ENCODE data around the gene CUBN.

The CUBN gene

DNA sequence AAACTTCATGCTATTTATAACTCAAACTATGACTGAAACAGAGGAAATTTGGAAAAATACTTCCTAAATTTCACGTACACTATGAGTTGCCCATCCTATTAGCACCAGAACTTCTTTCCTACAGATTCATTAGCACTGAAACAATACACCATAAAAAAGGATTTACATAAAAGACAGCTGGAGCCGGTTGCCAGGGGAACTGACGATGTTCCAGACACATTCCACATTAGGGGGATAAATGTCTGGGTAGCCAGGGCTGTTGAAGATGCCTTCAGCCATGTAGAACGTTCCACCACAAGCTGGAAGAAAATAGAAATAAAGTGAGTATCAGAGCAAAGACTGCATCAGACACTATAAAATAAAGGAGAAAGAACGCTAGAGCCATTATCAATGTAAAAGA lies 182.5 kb downstream of the CUBN start:
- no peak for DNase-seq

DNA sequence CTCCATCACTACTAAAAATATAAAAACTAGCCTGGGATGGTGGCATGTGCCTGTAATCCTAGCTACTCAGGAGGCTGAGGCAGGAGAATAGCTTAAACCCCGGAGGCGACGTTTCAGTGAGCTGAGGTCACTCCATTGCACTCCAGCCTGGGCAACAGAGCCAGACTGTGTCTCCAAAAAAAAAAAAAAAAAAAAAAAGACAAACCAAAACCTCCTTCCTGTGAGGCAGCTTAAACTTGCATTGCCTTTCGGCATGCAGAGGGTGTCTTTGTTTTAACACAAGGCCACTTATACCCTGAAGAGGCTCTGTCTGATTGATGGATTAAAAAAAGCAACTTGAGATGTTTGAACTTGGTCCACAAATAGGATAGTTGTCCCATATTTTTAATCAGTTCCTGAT lies 184.0 kb downstream of the CUBN start:
- DNase-seq, result no peak

DNA sequence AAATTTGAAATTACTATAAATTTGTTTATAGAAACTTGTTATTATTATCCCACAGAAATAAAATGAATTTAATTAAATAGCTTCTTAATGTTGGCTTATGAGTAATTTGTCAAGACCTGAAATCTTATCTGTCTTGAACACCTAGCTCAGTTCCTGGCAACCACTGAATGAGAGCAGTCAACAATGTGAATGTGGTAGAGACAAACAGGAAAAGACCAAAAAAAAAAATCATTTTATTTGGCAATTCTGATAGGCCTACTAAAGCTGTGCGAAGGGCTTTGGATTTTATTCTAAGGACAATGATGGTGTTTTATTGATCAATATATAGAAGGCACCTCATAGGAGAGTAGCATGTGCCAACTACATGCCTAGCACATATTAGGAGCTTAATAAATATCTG lies 184.6 kb downstream of the CUBN start:
- DNase-seq, result no peak

DNA sequence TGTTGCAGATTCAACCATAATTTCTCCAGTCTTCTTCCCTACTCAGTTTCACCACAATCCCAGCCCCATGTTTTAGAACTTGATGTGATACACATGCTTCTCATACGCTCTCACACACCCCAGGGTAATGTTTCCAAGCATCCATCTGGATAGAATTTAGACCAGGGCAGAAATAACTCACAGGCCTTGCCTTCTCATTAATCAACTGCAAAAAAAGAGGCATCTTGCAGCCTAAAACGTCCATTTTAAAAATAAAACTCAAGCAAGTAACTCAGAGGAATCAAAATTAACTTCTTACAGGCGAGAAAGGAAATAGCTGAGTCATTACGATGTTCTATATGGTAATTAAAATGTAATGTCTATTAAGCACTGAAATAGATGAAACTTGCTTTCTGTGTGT lies 185.2 kb downstream of the CUBN start:
- DNase-seq, result no peak

DNA sequence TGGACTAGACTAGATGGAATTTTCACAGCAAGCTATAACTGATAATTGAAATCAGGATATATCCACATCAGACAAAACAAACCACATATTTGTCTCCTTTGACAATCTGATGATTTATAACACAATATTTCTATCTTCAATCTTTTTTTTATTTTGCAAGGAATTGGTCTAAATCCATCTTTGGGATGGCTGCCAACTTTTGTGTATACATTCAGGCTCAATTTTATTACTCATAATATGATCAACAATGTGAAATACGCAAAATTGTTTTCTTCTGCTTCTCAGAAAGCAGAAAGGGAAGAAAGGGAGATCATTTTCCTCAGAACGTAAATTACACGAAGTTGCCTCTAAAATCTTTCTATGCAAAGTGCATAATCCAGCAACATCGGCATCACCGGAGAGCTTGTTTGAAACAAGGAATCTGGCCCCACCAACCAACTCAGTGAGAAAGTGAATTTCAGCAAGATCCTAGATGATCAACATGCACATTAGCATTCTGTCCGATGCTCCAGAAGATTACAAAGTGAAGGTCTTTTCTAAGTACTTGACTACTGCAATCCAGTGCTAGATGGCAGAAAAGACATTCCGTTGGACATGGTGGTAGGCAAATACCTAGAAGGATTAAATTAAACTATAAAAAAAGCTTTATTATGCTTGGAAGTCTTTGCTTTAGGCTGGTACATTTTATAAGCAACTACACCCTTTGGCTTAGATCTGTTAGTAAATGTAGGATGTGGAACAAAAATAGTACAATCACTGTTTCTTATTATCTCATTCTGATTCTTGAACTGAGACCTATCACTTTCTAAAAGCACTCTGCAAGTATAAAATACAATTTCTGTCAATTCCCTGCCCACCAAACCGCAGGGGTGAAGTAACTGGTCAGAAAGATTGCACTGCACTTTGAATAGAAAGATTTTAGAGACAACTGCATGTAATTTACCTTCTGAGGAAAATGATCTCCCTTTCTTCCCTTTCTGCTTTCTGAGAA lies 186.0 kb downstream of the CUBN start:
- no peak for DNase-seq

DNA sequence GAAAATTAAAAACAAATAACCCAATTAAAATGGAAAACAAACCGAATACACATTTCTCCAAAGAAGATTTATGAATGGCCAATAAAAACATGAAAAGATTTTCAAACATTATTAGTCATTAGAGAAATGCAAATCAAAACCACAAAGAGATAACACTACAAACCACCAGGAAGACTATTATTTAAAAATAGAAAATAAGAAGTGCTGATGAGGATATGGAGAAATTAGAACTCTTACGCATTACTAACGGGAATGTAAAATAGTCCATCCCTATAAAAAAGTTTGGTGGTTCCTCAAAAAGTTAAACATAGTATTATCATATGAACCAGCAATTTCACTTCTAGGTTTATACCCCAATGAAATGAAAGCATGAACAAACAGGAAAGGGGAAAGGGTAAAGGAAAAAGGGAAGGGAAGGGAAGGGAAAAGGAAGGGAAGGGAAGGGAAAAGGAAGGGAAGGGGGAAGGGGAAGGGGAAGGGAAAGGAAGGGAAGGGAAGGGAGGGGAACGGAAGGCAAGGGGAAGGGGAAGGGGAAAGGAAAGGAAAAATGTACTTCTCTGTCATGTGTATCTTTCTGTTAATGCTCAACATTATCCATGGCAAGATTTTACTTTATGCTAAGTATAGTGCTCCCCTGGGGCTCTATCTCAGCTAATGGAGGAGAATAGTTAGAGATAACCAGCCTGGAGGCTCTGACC lies 187.1 kb downstream of the CUBN start:
- DNase-seq, result no peak

DNA sequence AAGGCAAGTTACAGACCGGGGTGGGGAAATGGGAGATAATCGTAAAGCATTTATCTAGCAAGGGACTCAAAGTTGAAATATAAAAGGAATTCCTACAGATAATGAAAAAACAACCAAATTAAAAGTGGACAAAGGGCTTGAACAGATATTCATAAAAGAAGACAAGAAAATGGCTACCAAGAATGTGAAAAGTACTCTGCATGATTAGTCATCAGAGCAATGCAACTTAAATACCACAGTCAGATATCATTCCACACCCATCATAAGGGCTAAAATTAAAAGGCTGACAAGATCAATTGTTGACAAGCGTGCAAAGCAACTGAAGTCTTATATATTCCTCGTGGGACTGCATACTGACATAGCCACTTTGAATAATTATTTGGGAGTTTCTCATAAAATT lies 187.7 kb downstream of the CUBN start:
- DNase-seq, result no peak

DNA sequence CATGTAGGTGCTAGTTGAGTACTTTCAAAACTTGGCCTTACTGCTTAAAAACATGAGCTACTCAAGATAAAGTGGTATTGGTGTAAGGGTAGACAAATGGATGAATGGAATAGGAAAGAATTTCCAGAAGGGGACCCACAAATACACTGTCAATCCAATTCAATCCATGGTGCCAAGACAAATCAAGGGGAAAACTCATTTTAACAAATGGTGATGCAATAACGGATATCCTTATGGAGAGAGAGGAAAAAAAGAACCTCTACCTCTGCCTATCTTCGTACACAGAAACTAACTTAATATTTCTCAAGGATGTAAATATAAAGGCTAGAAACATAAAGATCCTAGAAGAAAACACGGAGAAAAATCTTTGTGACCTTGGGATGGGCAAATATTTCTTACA lies 188.5 kb downstream of the CUBN start:
- no peak for DNase-seq

DNA sequence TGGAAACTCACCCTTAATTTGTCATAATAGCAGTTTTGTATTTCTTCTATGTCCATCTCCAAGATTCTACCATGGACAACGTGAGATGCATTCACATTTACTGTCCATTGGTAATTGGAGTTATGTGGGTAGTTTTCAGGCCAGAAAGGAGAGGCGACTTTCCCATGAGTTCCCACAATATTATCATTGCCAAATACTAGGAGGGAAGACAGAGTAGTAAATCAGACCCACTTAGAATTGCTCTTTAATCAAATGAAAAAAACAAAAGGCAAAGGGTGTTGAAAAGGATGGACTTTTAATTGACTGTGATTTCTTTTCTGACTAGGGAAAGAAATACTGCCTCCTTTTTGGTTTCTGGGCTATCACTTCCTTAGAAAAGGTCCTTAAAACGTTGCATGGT lies 190.7 kb downstream of the CUBN start:
- no peak for DNase-seq

DNA sequence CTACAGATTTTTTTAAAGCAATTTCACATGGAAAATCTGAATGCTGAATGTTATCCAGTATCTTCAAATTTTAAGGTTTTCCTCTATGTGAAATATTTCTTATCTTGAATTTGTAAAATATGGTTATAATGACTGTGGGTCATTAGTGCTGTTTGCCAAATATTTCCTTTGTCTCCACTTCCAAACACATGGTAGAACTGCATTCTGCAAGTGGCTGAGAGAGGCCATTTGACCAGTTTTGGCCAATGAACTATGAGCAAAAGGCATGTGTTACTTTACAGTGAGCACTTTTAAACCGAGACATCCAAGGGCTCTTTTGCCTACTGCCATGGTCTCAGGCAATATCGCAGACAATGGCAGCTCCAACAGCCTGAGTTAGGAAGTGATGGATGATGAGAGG lies 195.2 kb downstream of the CUBN start:
- no peak for DNase-seq

DNA sequence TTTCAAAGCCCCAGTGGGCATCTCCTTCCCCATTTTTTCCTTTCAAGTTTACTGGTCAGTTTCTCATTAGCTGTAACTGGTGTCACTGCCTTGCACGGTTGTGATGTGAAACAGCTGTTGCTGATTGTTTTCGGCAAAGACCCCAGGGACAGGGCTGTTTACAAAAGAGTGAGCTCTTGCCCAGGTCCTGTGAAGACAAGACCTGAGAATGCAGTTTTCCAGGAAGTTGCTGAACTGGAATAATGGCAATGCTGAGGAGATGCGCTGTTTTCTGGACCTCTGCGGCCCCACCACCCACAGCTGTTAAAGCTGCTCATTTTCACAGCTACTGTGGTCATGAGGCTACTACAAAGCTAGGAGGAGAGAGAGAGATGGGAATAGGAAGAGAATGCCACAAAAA lies 195.8 kb downstream of the CUBN start:
- peak; percentile 47 for DNase-seq

DNA sequence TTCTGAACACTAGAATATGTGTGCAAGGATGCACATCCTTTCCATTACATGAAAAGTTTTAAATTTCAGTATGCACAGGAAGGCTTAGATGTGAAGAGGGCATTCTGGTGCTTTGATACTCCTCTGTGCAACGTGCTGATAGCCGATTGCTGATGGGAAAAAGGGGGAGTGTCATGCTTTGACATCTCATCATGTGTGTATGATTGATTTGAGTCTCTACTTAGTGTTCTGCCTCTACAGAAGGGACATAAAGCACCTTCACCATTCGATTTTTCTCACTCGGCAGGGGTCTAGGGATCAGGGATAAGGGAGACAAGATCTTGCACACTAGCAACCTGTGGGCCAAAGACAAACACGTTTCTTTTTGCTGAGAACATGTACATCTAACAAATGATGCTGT lies 197.7 kb downstream of the CUBN start:
- DNase-seq, result no peak

DNA sequence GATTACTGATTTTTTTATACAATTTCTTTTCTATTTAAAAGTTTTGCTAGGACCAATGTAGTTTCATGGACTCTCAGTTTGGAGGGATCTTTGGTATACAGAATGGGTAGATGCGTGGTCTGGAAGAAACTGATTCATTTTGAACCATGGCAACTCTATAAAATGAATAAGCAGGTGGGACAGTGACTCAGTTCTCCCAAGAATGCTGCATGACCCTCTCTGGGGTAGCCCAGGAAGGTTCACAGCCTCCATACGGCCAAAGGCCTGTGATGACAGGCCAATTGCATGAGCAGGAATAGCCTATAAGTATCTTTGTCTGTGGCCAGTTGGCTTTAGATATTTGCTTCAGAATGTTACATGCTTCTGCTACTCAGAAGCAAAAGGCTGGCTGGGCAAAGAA lies 199.1 kb downstream of the CUBN start:
- DNase-seq, result no peak

DNA sequence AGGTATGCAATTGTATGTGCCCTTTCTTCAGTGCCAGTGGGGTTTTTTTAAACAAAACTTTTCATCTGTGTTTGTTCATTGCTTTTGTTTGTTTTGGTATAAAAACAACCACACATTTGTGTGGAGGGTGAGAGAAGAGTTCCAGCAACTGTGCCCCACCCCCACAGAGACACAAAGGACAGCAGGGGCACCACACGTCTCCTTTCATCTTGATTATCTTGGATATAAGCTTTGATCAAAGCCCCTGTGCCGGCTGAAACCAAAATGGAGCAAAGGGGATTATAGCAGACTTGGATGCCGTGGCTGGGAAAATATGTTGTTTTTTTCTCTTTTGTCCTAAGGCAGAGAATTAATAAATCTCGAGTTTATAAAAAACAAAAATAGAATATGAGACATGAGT lies 200.5 kb downstream of the CUBN start:
- DNase-seq, result no peak

DNA sequence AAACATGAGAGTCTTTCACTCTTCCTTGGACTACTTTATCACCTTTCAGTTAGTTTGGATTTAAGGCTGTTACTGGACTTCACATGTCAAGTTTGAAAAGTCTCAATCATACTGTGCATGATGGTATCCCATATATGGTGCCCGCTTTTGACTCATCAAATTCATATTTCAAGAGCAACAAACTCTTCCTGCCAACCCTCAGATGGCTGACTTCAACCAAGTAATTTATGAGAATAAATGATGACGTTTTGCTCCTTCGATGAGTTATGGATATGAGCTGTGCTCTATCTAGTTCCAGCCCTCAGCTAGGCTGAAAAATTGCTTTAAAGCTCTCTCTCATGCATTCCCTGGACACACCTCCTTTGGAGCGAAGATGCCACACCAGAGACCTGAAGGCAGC lies 202.1 kb downstream of the CUBN start:
- DNase-seq, result no peak

DNA sequence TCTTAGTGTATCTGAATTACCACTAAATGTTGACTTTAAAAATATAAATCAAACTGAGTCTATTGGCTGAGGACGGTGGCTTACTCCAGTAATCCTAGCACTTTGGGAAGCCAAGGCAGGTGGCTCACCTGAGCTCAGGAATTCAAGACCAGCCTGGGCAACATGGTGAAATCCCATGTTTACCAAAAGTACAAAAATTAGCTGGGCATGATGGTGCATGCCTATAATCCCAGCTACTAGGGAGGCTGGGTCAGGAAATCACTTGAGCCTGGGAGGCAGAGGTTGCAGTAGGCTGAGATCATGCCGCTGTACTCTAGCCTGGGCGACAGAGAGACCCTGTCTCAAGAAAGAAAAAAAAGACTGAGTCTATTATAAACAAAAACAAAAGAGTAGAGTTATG lies 205.9 kb downstream of the CUBN start:
- no peak for DNase-seq

DNA sequence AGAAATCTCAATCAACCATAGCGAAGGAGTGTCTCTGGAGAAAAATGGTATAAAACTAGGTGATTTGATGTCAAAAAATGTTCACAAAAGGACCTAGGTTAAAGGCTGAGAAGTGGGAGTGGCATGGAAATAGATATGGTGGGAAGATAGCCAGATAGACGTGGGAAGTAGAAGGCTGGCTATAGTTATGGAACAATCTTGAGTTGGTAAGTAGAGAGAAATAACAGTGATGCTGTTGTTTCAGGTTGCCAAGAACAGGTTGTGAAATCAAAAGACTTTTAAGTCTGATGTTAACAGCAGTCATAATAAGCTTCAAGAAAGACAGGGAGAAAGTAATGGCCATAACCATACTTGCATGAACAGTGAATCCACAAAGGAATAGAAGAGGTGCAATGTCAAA lies 206.3 kb downstream of the CUBN start:
- no peak for DNase-seq

DNA sequence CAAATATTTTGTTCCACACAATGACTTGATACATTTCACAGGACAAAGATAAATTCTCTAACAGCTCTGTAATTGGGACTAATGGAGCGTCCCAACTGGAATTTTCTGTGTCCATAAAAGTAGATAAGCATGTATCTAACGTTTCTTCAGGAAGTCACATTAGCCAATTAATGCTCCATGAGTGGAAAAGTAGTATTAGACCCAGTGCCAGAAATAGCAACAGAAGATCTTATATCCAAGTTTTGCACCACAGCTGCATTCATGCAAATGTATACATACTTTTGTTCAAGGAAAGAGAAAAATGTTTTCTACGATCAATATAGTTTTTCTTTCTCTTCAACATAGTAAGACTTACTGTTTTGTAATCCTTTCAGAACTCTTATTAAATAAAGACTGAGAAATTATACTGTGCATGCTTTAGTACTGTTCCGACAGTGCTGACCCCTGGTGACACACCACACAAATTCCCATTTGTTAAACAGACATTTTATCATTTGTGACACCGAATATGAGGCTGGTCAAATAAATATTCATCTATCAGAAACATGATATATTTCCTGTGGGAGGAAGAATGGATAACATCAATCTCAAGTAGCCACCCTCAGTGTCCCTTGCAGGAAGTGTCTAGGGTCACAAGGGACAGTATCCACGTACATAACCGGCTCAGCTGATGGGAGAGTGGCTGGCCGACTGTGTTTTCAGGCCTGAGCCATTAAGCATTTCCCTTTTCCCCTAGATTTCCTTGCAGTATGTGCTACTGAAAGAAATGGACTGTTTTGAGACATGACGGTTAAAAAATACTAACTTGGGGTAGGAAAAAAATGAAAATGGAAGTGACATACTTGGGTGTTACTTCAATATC lies 210.3 kb downstream of the CUBN start:
- DNase-seq, result no peak

DNA sequence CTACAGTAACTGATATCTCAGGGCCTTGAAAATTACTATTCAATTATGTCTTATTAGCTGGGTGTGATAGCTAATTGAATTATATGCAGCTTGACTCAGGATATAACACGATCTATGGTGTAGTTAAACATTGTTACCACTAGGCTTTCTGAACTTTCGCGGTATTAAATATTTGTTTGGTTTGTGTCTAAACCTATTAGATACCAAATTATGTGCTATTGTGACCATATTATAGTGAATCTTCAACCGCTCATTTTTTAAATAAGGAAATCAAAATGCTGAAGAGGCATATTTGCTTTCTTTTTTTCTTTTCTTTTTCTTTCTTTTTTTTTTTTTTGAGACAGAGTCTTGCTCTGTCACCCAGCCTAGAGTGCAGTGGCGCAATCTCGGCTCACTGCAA lies 213.1 kb downstream of the CUBN start:
- DNase-seq, result no peak

DNA sequence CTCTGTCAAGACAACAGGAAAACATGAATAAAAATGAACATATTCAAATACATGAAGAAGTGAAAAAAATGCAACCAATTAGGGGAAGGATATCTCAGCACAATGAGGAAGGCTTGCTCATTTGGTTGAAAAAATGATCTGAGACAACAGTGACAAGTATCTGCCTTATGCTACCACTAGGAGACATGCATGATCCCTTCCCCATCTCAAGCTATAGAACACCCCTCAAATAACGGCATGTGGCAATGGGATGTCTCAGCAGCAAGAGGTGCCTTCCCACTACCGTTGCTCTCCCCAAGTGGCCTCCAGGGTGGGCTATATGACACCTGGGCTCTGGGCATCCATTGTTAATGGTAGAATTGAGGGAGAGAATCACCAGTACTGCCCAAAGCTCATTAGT lies 214.3 kb downstream of the CUBN start:
- no peak for DNase-seq

DNA sequence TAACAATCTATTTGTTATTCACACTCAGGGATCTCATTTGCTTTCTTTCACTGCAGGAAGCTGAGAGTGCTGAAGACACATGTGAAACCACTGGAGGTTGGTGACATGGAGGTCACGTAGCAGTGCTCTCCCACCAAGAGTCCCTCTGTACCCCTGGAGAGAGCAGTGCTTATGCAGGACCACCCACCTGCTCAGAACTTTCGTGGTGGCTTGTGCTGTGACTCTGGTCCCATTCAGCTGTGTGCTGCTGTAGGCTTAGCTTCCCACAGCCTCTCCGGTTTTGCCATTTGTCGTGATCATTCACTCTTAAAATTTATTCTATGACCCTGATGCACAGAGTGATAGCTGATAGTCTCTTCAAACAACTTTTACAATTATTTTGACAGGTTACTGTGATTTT lies 216.3 kb downstream of the CUBN start:
- no peak for DNase-seq

DNA sequence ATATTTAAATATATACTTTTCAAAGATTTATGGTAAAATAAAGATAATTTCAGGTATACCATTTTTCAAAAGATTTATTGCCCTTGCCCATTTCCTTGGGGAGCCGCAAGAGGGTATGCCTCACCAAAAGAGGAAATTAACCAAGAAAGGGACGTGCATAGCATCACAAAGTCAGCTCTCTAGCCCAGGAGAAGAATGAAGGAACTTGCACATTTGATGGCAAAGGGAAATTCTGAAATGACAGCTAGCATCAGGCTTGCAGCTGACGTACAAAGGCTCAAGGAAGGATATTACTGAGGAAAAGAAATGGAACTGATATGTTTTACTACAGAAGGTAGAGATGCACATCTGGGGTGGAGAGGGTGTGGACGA lies 218.8 kb downstream of the CUBN start:
- no peak for DNase-seq

Measured in right kidney (tissue), 1 donor.